22Rv1 (cell line): Measurements from ENCODE around the gene ZNG1B.
"Not testable (repeated sequence)": the region's sequence is repeated elsewhere in the genome, so short reads cannot be mapped to it uniquely, and the experiment has no call there.

Source experiments
- H3K27ac ChIP-seq: fragments of 450-650 bp; 2 replicates; pipeline ENCODE4 v1.5.1; 2017
- CTCF ChIP-seq: fragments of 450-650 bp; IDR thresholded peaks from 2 replicates; pipeline ENCODE4 v1.5.1; 2017; ENCODE audit warnings: mild to moderate bottlenecking

ZNG1B gene

DNA sequence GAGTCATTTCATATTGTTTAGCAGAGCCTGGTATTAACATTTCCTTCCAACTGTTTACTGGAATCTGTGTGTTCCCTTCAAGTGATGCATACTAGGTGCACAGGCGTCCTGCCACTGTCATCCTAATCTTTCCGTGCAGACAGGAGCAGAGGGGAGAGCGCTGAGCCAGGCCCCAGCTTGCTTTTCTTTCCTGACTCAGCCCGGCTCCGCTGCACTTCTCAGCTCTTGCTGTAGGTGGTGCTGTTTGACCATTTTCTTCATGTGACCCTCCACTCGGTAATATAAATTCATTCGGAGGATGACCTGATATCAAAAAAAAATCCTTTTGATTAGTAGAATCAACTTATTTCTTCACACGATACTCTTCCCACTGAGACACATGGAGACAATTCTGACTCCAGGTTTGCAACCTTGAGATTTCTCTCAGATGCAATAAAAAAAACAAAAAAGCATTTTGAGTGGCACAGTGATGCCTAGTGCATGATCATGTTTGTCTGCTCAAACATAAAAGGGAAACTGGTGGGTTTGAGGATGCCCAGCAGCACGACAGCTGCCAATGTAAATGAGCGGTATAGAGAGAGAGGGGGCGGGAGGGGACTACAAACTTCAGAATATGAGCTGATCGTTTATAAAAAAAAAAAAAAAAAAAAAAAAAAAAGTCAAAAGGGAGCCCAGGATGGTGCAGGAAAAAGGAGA lies 90.0 kb downstream of the ZNG1B start:
- peak; percentile 13; the same call in 1 of the 2 replicates for TF ChIP-seq CTCF
- not testable (repeated sequence) for H3K27ac ChIP-seq

DNA sequence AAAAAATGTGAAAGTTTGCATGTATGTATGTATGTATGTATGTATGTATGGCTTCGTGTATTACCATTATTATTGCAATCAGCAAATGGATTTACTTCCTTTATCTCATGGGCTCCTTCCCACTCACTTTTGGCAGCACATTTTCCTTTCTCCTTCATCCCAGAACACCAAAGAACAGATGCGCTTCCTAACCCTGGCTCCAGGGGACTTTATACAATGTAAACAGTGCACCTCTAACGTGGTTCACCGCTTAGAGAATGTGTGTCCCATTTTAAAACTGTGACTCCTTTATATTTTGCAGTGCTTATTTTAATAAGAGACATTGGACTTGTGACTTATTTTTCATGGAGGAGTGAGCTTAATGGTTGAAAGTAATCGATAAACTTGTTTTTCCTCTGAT lies 90.6 kb downstream of the ZNG1B start:
- not testable (repeated sequence) for H3K27ac ChIP-seq

GRCh38 chr2:113528904-113529303 lies 91.4 kb downstream of the ZNG1B start:
- H3K27ac ChIP-seq = not testable (repeated sequence)

DNA sequence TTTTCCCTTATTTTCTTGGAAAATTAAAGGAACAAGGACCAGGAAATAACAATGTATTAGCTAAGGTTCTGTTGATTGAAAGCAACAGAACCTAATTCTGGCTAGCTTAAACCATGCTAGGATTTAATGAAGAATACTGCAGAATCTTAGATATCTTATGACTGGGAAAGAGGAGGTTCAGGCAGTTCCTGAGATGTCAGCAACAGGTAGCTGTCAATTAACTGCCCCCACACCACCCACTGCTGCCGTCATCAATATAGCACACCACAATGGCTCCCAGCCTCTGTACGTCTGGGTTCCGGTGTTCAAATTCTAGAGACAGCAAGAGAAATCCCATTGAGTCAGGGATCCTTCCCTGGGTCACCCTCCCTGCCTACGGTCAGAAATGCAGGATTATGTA lies 95.5 kb downstream of the ZNG1B start:
- H3K27ac ChIP-seq = not testable (repeated sequence)

DNA sequence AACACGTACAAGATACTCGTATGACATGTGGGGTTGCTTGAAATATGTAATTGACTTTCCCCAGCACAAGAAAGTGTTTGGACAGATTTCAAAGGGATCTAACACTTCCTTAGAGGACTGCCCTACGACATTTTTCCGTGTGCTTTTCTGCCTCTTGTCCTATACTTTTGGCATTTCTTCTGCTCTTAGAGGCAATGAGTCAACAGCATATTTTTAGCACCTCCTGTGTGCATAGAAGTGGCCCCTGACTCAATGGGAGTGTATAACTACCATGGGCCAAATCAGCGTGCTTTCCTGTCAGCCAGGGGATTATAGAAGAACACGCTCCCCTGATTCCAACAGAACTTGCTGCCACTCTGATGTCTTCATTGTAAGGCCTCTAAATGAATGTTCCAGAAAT lies 99.1 kb downstream of the ZNG1B start:
- not testable (repeated sequence) for H3K27ac ChIP-seq

- H3K27ac ChIP-seq = not testable (repeated sequence)
Measured at GRCh38 chr2:113540834-113541203, 103.3 kb downstream of the ZNG1B start.

- H3K27ac ChIP-seq = not testable (repeated sequence)
Measured at GRCh38 chr2:113541204-113541975, 103.9 kb downstream of the ZNG1B start.

- H3K27ac ChIP-seq = not testable (repeated sequence)
Measured at GRCh38 chr2:113541976-113542485, 104.5 kb downstream of the ZNG1B start.

DNA sequence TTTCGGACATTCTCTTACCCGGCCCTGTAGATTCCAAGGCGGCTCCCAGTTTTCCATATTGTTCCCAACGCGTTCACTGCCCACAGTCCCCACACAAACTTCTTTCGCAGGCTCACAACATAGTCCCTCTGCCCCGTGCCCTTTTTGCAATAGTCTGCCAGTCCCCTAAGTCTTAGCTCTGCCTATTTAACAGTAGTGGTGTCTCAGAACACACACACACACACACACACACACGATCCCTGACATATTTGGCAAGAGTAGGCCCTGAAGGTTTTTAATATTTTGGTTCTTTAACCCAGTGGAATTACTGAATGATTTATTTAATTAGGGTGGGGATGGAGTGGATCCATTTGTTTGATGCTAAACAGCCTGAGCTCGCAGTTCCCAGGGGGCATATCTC lies 105.0 kb downstream of the ZNG1B start:
- not testable (repeated sequence) for H3K27ac ChIP-seq
